Brain microvascular endothelial cell (primary cell): ENCODE results near the gene SHISA6.

ENCODE experiments used
- DNase-seq: peaks from one replicate; pipeline ENCODE4 v3.0.0-alpha.2; 2020
- H3K27ac ChIP-seq: fragments of 250-450 bp; sonication (Bioruptor Pico); 2 replicates; pipeline ENCODE4 v1.5.1; 2020; ENCODE audit warnings: mild to moderate bottlenecking, moderate library complexity
- H3K27me3 ChIP-seq: fragments of 250-450 bp; sonication (Bioruptor Pico); replicated peaks from 2 replicates; pipeline ENCODE4 v1.5.1; 2020; ENCODE audit warnings: mild to moderate bottlenecking
- H3K36me3 ChIP-seq: fragments of 250-450 bp; sonication (Bioruptor Pico); replicated peaks from 2 replicates; pipeline ENCODE4 v1.5.1; 2020; ENCODE audit warnings: mild to moderate bottlenecking
- H3K4me3 ChIP-seq: 2 replicates; pipeline ENCODE4 v1.5.1; 2011; ENCODE audit warnings: low read depth, mild to moderate bottlenecking, control low read depth, low read length, moderate library complexity
- in situ Hi-C: cut with HindIII; loops from 2 replicates; pipeline ENCODE4 v1.10.0; 2017; ENCODE audit warnings: low sequenced_read_pairs, low pct_ligation_motif_present
- TF ChIP-seq, protein P1 (sequence below): IDR thresholded peaks from 2 replicates; pipeline ENCODE4 v1.5.1; 2011; ENCODE audit warnings: low read depth, mild to moderate bottlenecking, moderate library complexity, low read length, control low read depth, inconsistent platforms; ENCODE audit errors: missing control alignments

SHISA6 gene

DNA sequence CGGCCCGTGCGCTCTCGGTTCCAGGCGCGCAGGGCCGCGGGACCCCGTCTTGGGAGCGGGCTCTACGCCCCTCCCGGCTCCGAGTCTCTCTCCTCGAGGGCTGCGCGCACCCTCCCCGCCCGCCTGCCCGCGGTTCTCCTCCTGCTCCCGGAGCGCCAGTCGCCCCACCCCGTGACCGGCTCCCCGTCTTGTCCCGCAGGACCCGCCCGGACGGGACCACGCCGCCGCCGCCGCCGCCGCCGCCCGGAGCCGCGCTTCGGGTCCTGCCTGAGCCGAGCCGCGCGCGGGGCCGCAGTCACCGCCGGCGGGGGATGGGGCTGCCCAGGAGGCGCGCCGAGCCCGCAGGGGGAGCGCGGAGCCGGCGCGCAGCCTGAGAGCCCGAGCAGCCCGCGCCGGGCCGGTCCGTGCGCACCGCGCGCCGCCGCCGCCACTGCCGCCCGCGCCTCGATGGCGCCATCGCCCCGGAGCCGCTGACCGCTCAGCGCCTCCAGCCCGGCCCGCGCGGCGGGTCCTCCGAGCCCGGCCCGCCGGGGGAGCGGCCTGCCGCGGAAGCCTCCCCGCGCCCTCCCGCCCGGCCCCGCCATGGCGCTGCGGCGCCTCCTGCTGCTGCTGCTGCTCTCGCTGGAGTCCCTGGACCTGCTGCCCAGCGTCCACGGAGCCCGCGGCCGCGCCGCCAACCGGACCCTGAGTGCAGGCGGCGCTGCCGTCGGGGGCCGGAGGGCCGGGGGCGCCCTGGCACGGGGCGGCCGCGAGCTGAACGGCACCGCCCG, at the start of gene SHISA6:
Gene SHISA6 (plus strand): TSS at position 373 of the 770 bp plus-strand sequence.
- Histone ChIP-seq H3K36me3 (no peaks in the 10 kb centered on the region), H3K27ac (no peak within 1 kb of the TSS), H3K27me3 (peaks cover 16% of the 10 kb centered on the region), H3K4me3 (no peak within 1 kb of the TSS)
- in situ Hi-C loops: no loop called here
- DNase-seq: no peak
- TF ChIP-seq, protein P1, sequence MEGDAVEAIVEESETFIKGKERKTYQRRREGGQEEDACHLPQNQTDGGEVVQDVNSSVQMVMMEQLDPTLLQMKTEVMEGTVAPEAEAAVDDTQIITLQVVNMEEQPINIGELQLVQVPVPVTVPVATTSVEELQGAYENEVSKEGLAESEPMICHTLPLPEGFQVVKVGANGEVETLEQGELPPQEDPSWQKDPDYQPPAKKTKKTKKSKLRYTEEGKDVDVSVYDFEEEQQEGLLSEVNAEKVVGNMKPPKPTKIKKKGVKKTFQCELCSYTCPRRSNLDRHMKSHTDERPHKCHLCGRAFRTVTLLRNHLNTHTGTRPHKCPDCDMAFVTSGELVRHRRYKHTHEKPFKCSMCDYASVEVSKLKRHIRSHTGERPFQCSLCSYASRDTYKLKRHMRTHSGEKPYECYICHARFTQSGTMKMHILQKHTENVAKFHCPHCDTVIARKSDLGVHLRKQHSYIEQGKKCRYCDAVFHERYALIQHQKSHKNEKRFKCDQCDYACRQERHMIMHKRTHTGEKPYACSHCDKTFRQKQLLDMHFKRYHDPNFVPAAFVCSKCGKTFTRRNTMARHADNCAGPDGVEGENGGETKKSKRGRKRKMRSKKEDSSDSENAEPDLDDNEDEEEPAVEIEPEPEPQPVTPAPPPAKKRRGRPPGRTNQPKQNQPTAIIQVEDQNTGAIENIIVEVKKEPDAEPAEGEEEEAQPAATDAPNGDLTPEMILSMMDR: no peak

DNA sequence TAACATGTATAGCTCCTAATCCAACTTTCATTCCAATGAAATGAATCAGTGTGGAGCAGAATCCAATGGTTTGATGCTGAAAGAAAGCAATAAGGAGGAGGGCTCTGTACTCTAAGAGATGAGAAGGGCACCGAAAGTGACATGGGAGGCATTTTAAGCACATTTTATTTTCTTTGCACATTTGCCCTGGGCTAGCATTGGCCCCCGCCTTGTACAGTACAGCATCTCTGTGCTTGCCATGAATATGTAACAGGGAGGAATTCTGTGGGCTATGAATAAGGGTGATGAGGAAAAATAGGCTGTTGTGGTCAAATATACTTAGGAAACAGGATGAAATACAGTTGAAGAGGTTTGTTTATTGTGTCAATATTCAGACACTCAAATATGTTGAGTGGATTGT, 45.2 kb upstream of the SHISA6 start:
- DNase-seq: no peak
- Histone ChIP-seq H3K27me3 (no peaks in the 10 kb centered on the region), H3K27ac (no peak overlapping the region), H3K36me3 (no peaks in the 10 kb centered on the region), H3K4me3 (no peak overlapping the region)
- TF ChIP-seq, protein P1: no peak
- in situ Hi-C loops: no loop called here

DNA sequence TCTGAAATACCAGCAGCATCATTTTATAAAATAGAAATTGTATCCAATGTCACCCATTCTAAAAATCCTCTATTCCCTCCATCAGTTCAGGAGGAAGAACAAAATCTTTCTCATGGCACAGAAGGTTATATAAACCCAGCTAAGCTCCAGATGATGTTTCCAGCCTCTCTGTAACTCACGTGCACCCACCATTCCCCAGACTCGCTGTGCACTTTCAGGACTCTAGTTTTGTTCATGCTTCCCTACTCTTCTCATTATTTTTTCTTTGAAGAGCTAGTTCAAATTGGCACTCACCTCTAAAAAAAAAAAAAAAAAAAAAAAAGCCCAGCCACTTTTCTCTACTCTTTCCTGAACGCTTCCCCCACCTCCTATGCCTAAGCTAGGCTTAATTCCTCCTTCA, 36.0 kb upstream of the SHISA6 start:
- in situ Hi-C loops: no loop called here
- DNase-seq: no peak
- no peak overlapping the region for H3K4me3 ChIP-seq
- H3K36me3 ChIP-seq: no peaks in the 10 kb centered on the region
- H3K27me3 ChIP-seq: no peaks in the 10 kb centered on the region
- H3K27ac ChIP-seq: no peak overlapping the region
- TF ChIP-seq, protein P1: no peak

DNA sequence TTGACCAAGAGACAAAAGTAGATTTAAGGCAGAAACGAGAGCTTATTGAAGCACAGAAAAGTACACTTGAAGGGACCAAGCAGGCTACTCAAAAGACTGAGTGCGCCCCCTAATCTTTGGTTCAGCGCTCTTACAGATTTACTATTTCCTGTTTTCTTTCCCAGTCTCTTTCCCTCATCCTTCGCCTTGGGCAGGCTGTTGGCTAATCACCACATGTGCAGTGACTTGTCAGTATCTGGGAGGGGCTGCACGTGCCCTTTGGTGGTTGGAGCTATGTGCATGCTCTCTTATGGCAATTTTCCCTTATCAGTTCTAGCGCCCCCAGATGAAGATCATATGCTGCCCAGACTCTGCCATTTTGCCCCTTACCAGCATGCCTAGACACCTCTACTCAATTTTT, 35.4 kb upstream of the SHISA6 start:
- Histone ChIP-seq H3K27me3 (no peaks in the 10 kb centered on the region), H3K27ac (no peak overlapping the region), H3K4me3 (no peak overlapping the region), H3K36me3 (no peaks in the 10 kb centered on the region)
- no peak for DNase-seq
- in situ Hi-C loops: no loop called here
- TF ChIP-seq, protein P1: no peak

DNA sequence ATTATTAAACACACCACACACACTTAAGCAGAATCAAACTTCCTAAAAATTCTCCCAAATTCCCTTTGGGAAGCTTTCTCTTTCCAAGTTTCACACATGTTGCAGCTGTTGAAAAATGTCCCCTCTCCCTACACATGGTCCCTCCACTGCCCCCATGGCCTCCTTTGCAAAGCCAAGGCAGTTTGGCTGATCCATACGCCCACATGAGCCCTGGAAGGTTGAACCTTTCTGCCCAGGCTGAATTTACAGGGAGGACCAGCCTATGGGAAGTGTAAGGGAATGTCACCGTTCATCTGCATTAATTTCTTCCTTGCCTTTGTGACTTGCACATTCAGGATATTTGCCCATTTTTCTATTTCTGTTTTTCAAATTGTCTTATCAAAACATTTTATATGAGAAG, 31.1 kb upstream of the SHISA6 start:
- in situ Hi-C loops: no loop called here
- H3K4me3 ChIP-seq: no peak overlapping the region
- H3K27me3 ChIP-seq: no peaks in the 10 kb centered on the region
- no peak overlapping the region for H3K27ac ChIP-seq
- H3K36me3 ChIP-seq: no peaks in the 10 kb centered on the region
- DNase-seq: no peak
- TF ChIP-seq, protein P1: no peak

DNA sequence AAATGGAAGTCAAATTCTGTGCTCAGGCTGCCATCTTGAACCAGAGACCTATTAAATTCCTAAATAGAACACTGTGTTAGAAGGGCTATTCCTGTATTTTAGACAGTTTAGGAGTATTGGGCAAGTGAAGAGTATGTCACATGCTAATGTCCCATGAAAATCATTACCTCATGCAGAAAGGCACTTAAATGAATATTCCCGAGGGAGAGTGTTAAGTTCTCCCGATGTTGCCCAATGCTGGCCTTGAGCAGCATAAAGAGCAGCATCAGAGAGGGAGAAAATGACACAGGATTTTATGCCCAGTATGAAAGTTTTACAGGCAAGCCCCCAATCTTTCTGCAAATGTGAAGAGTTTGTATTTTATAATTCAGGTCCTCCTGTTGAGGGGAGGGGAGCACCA, 28.2 kb upstream of the SHISA6 start:
- H3K27ac ChIP-seq: no peak overlapping the region
- in situ Hi-C loops: no loop called here
- H3K4me3 ChIP-seq: no peak overlapping the region
- no peak for DNase-seq
- TF ChIP-seq, protein P1: no peak
- no peaks in the 10 kb centered on the region for H3K27me3 ChIP-seq
- no peaks in the 10 kb centered on the region for H3K36me3 ChIP-seq
